GM19351 (cell line): ENCODE results near the gene DGKB.

Experiments used
- ATAC-seq: cut with Tn5 transposase; IDR thresholded peaks from one replicate; pipeline ENCODE4 v1.9.1; 2021; ENCODE audit warnings: mild to moderate bottlenecking, moderate library complexity; ENCODE audit not compliant: unreplicated experiment

DGKB gene

DNA sequence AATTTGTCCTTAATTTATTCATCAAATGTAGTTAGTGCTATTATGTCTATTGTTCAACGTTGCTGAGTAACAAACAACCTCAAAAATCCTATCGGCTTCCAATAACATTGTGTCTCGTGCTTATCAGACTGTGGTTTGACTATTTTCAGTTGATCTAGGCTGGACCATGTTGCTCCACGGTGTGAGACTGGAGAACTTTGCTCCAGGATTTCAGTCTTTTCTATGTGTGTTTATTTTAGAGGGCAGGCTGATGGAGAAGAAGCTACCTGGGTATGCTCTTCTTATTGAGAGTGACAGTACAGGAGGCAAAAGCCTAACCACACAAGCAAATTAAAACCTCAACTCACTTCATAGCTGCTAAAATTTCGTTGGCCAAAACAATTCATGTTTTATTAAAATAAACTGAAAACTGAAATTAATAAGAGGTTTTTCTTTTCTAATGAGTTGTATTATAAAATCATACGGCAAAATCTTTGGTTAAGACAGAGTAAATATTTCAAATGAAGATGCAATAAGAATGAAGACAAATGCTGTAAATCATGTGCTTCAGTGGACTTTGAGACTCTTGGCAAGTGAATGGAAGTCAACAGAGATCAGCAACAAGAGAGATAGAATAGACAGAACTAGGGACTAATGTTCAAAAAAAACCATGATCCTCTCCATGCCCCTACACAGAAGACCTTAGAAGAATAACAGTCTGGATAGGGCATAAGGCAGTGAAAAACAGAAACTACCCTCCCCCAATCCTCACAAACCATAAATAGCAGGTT, 495.1 kb downstream of the DGKB start:
- ATAC-seq: no peak

DNA sequence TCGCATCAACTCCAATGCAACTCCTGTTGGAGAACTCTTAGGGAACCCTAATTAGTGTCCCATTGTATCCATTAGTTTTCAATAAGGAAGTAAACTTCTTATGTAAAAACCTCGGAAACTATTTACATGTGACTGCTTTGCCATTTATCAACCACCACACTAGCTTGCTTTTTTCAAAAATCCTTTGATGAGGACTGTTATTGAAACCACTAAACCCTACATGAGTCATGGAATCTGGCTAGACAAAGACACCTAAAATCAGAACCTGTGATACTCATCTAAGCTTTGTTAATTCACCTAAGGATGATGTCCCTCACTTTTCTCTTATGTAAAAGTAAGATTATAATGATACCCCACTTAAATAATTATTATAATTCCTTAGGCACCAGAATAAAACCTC, 499.0 kb downstream of the DGKB start:
- no peak for ATAC-seq

DNA sequence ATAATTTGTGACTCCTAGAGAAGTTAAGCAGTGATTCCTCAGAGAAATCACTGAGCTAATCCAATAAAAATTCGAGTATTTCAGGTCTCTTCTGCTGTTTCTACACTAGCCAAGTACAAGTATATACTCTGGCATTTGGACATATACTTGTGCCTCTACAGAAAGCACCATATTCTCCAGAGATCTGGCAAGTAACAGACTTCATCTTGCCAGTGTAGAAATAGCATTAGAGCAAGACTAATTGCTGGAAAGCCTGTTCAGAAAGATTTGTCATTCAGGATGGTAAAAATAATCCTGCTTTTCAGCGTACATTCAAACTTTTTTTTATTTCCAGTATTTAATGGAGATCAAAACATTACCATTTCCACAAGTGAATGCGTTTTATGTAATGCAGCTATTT, 502.3 kb downstream of the DGKB start:
- no peak for ATAC-seq

- no peak for ATAC-seq
Observed at GRCh38 chr7:14398526-14398925, 504.0 kb downstream of the DGKB start.

DNA sequence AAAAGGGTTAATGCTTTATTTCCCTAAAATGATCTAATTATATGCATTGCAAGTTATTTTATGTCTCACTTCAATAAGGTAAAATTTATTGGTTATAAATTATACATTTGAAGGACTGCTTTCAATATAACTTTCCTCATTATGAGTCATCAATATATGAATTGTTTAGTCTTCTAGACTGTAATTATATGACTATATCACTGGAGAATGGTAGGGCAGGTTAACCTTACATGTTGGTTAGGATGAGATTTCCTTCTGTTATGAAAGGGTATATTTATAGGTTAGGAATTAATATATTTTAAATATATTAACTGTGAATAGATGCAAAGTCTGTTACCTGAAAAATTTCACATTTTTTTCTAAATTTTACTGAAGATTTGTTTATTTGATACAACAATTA, 506.7 kb downstream of the DGKB start:
- no peak for ATAC-seq

GRCh38 chr7:14394786-14395185, 507.8 kb downstream of the DGKB start:
- no peak for ATAC-seq

DNA sequence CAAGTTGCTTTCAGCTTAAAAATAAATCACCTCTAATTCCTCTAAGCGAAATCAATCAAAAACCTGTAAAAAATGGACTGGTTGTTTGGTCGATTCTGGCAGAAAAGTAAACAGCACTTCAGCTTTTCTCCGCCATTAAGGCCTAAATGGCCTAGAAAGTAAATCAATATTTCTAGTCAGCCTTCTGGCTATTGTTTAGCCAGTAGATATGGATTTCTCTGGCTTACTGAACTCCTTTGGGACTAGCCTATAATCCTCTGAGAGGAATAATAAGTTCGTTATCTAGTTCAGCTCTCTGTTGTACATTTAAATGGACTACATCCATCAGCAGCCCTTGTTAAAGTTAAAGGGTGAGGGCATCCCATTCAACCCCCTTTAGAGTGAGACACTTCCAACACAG, 513.0 kb downstream of the DGKB start:
- no peak for ATAC-seq

DNA sequence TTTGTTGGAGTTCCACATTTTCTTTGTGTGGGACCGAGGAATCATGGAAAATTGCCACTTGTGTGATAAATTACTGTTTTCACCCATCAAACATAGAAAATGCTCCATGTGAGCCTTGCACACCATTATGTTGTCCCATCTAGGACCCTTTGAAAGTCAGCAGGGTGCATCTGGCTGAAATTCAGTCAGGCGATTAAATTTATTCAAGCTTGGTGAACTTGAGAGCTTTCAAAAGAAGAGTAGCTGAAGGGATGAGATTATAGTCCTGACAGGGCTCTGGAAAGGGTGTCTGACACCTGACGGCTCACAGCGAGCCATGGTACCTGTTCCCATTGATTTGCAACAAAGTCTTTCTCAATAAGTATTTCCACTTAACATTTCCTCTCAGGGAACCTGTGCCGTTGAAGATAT, 513.4 kb downstream of the DGKB start:
- ATAC-seq: no peak

GRCh38 chr7:14385074-14385473, 517.5 kb downstream of the DGKB start:
- no peak for ATAC-seq

DNA sequence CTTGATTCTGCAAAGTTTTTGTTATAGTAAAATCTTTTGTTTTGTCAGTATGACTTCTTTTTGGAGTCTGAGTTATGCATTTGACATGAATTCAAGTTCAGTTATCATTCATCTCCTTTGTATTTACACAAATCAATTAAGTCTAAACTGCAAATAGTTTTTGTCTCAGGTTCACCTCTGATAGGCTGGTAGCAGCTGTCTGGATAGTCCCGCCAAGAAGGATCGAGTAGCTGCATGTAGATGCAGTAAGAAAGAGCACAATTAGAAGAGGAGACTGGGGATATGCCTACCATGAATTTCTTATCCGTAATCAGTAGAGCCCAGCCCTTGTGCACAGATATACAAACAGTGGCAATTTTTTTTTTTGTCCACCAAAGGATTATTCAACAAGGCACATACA, 520.6 kb downstream of the DGKB start:
- no peak for ATAC-seq

DNA sequence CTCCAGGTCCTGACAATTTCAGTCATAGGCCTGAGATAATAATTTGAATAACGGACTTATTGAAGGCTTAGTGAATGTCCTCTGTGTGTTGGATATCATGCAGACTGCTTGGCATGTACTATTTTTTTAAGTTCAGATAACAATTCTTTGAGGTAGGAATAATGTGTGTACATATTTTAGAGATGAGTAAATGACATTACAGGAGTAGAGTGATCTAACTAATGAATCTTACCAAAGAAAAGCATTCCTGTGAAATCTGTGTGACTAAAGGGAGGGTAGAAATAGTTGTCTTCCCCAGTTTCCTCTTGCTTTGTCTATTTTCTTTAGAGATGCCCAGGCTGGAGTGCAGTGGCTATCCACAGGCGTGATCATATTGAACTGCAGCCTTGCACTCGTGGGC, 521.2 kb downstream of the DGKB start:
- ATAC-seq: no peak

GRCh38 chr7:14380881-14381280, 521.7 kb downstream of the DGKB start:
- ATAC-seq: no peak

DNA sequence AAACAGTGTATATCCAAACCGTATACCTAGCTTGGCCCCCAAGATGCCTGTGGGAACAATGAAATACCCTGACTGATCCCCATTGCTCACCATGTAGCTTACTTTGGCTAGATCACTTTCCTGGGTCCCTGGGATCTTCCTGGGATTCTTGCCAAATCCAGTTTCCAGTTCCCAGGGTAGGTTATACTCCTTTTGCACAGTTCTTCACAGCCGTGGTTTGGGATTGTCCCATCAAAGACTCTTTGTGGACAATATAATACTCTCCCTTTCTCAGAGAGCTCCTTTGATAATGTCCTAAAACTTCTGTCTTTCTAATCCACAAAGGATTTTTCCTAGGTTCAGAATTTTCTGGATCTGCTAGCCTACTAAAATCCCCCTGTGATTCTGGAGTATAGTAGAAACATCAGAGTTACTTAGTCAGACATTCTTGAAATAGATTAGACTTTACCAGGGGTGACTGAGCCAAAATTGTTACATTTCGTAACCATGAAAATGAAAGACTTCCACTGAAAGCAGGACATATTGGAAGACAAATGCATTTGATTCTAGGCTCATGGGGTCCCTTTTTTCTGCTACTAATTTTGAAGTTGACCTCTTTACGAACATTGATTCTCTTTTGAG, 524.8 kb downstream of the DGKB start:
- ATAC-seq: no peak

GRCh38 chr7:14376711-14377110, 525.8 kb downstream of the DGKB start:
- no peak for ATAC-seq

GRCh38 chr7:14375998-14376397, 526.6 kb downstream of the DGKB start:
- no peak for ATAC-seq

DNA sequence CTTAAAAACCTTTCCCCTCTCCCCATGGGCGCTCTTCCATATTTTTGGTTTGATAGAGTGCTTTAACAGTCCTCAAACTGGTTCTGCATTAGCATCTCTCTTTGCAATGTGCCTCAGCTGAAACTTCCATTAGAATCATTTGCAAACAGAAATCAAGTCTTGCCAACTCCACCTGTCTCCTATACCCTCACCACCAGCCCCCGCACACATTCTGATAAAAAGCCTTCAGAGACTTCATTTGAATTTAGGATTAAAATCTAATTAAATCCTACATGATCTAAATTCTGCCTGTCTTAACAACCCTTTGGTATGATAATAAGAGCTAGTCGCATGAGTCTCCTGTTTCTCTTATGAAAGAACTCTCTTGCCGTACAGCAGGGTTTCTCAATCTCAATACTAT, 528.2 kb downstream of the DGKB start:
- no peak for ATAC-seq

- ATAC-seq: no peak
Observed at GRCh38 chr7:14368285-14368684, 534.3 kb downstream of the DGKB start.

DNA sequence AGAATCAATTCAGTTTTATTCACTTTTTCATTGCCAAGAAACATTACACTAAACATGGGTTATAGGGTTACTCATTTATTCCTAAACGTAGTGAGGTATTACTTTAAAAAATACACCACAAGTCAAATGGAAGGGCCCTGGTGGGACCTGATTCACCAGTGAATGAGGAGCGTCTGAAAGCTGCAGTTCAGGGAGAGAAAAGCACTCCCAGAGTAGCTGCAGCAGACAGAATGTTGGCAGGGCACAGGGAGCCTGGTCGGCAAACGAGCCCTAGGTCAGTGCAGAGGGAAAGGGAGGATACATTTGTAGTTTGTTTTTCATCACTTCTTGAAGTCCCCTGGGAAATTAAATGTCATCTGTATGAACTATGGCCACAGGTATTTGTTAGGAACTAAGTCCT, 551.4 kb downstream of the DGKB start:
- no peak for ATAC-seq

GRCh38 chr7:14341200-14341775, 561.3 kb downstream of the DGKB start:
- ATAC-seq: no peak

GRCh38 chr7:14340393-14341074, 562.0 kb downstream of the DGKB start:
- no peak for ATAC-seq

GRCh38 chr7:14339861-14340260, 562.7 kb downstream of the DGKB start:
- no peak for ATAC-seq

DNA sequence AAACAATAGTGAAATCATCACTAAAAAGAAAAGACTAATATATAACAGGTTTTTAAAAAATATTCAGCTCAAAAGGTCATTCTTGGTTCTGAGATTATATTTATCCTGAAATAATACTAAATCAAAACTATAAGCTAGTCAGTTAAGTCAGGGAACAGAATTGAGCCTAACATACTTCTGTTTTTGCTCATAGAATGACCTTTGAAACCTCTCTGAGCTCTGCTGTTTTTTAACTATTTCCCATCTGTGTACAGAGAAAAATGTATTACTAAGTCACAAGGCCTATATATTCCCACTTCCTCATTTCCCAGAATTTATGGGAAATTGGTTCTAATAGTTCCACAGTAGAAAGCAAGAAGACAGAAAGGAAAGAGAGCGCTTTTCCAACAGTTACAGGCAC, 566.3 kb downstream of the DGKB start:
- no peak for ATAC-seq
